Measurements from ENCODE around the gene BSND.

The BSND gene

GRCh38 chr1:55012661-55013060, 13.9 kb downstream of the BSND start:
- Histone ChIP-seq H4K20me1 (ENCODE audit: insufficient read depth, low read length) (no peaks in the 10 kb centered on the region), H3K36me3 (replicated peaks; ENCODE audit: insufficient read depth, low read length) (no peaks in the 10 kb centered on the region), H3K4me1 (ENCODE audit: low read length) (no peaks in the 10 kb centered on the region), H3K27me3 (replicated peaks; ENCODE audit: insufficient read depth, low read length) (no peaks in the 10 kb centered on the region), H3F3A (ENCODE audit: insufficient read depth, low read length) (no peaks in the 10 kb centered on the region), H3K79me2 (ENCODE audit: low read length) (no peaks in the 10 kb centered on the region), H3K9me3 (replicated peaks; ENCODE audit: insufficient read depth, low read length) (no peaks in the 10 kb centered on the region), H3K9ac (ENCODE audit: low read length) (no peak overlapping the region), H2AFZ (ENCODE audit: low read length) (no peak overlapping the region), H3K27ac (ENCODE audit: low read length) (no peak overlapping the region), H3K4me2 (ENCODE audit: low read depth, low read length) (no peak overlapping the region), H3K4me3 (ENCODE audit: low read length) (no peak overlapping the region), H3K9me2 (replicated peaks; ENCODE audit: insufficient read depth, low read length) (no peaks in the 10 kb centered on the region)
- TF ChIP-seq EZH2phosphoT487 (IDR thresholded peaks at IDR 0.05; ENCODE audit: low read length) (no peak), EZH2 (optimal IDR thresholded peaks at IDR 0.05; ENCODE audit: low read depth, low read length) (no peak), CTCF (IDR thresholded peaks at IDR 0.05; ENCODE audit: low read length) (no peak)
- no peak for DNase-seq

DNA sequence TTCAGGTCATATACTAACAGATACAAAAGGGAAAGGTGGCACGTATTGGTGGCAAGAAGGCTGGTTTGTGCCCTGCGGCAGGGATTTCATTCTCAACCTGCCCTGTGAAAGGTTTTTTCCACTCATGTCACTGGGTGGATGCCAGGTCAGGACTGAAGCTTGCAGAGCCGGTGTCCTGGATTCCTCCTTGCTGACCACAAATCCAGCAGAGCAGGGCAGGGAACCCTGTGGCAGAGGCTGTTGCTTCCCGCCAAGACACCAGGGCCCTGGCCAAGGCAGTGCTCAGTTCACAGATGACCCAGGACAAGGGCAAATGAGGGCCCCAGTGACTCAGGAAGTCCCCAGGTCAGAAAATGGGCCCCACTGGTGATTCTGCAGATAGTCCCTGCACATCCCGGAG, 16.4 kb downstream of the BSND start:
- no peak overlapping the region for H2AFZ ChIP-seq (ENCODE audit: low read length)
- TF ChIP-seq CTCF (IDR thresholded peaks at IDR 0.05; ENCODE audit: low read length): no peak
- TF ChIP-seq EZH2 (optimal IDR thresholded peaks at IDR 0.05; ENCODE audit: low read depth, low read length): no peak
- TF ChIP-seq EZH2phosphoT487 (IDR thresholded peaks at IDR 0.05; ENCODE audit: low read length): no peak

GRCh38 chr1:55015731-55016620, 17.2 kb downstream of the BSND start:
- H3K9me3 ChIP-seq (replicated peaks; ENCODE audit: insufficient read depth, low read length): no peaks in the 10 kb centered on the region
- H3K4me3 ChIP-seq (ENCODE audit: low read length): no peak overlapping the region
- no peaks in the 10 kb centered on the region for H3K4me1 ChIP-seq (ENCODE audit: low read length)
- TF ChIP-seq CTCF (IDR thresholded peaks at IDR 0.05; ENCODE audit: low read length): no peak
- no peak for TF ChIP-seq EZH2 (optimal IDR thresholded peaks at IDR 0.05; ENCODE audit: low read depth, low read length)
- TF ChIP-seq EZH2phosphoT487 (IDR thresholded peaks at IDR 0.05; ENCODE audit: low read length): no peak
- H3K4me2 ChIP-seq (ENCODE audit: low read depth, low read length): no peak overlapping the region
- no peaks in the 10 kb centered on the region for H3K79me2 ChIP-seq (ENCODE audit: low read length)
- H3F3A ChIP-seq (ENCODE audit: insufficient read depth, low read length): no peaks in the 10 kb centered on the region
- H2AFZ ChIP-seq (ENCODE audit: low read length): no peak overlapping the region
- no peaks in the 10 kb centered on the region for H3K36me3 ChIP-seq (replicated peaks; ENCODE audit: insufficient read depth, low read length)
- H4K20me1 ChIP-seq (ENCODE audit: insufficient read depth, low read length): no peaks in the 10 kb centered on the region
- no peak overlapping the region for H3K27ac ChIP-seq (ENCODE audit: low read length)
- no peaks in the 10 kb centered on the region for H3K27me3 ChIP-seq (replicated peaks; ENCODE audit: insufficient read depth, low read length)
- H3K9ac ChIP-seq (ENCODE audit: low read length): no peak overlapping the region
- no peak for DNase-seq
- H3K9me2 ChIP-seq (replicated peaks; ENCODE audit: insufficient read depth, low read length): no peaks in the 10 kb centered on the region

More for the DNA sequence above, 16.4 kb downstream of the BSND start:
- H3K36me3 ChIP-seq (replicated peaks; ENCODE audit: insufficient read depth, low read length): no peaks in the 10 kb centered on the region
- H3K4me3 ChIP-seq (ENCODE audit: low read length): no peak overlapping the region
- no peaks in the 10 kb centered on the region for H3K79me2 ChIP-seq (ENCODE audit: low read length)
- no peak overlapping the region for H3K27ac ChIP-seq (ENCODE audit: low read length)
- H3K4me1 ChIP-seq (ENCODE audit: low read length): no peaks in the 10 kb centered on the region
- H3K9ac ChIP-seq (ENCODE audit: low read length): no peak overlapping the region
- no peak for DNase-seq
- no peaks in the 10 kb centered on the region for H3K9me3 ChIP-seq (replicated peaks; ENCODE audit: insufficient read depth, low read length)
- no peaks in the 10 kb centered on the region for H3K27me3 ChIP-seq (replicated peaks; ENCODE audit: insufficient read depth, low read length)
- no peaks in the 10 kb centered on the region for H3F3A ChIP-seq (ENCODE audit: insufficient read depth, low read length)
- H4K20me1 ChIP-seq (ENCODE audit: insufficient read depth, low read length): no peaks in the 10 kb centered on the region
- H3K9me2 ChIP-seq (replicated peaks; ENCODE audit: insufficient read depth, low read length): no peaks in the 10 kb centered on the region
- no peak overlapping the region for H3K4me2 ChIP-seq (ENCODE audit: low read depth, low read length)
